K562 (cell line): ENCODE data around the gene IL12RB2.

Experiments
- EP300 ChIP-seq: IDR thresholded peaks from 2 replicates; pipeline ENCODE4 v1.6.1; 2012; ENCODE audit warnings: low read length, improper control_type of control experiment
- TF ChIP-seq, protein P1 (sequence below): fragments of 250-450 bp; sonication (Bioruptor Pico); IDR thresholded peaks from 2 replicates; pipeline ENCODE4 v1.8.0; 2021; ENCODE audit warnings: borderline replicate concordance, mild to moderate bottlenecking, moderate library complexity; ENCODE audit not compliant: poor library complexity, severe bottlenecking

DNA sequence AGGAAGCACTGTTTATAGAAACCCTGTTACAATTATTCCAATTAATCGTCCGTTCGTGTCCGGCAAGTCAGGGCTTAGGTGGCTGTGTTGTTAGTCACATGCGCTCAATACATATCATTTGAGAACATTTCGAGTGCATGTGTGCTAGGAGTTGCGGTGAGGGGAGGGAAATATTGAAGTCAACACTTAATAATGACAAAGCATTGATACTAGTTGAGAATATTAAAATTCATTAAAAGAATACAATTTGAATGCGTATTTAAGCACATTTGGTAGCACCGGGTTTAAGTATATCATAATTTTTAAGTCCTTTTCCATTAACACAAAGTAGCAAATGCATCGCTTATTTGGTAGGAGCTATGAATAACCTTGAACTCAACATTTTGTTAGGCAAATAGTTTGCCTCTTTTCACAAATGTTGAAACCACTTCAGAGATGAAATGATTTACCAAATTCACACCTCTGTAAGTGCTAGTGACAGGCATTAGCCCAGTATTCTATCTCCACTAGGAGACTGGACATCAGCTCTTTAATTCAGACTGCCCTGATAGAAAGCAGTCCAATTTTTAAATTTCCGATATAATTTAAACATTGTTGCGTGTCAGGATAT, 123.6 kb downstream of the IL12RB2 start:
- TF ChIP-seq, protein P1, sequence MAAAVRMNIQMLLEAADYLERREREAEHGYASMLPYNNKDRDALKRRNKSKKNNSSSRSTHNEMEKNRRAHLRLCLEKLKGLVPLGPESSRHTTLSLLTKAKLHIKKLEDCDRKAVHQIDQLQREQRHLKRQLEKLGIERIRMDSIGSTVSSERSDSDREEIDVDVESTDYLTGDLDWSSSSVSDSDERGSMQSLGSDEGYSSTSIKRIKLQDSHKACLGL (CRISPR knock-in tag) = no peak
- TF ChIP-seq EP300 = no peak
